GM21515 (cell line): ENCODE measurements around the gene CLEC16A.

Source experiments
- ATAC-seq: cut with Tn5 transposase; IDR thresholded peaks from one replicate; pipeline ENCODE4 v1.9.1; 2021; ENCODE audit not compliant: unreplicated experiment

The CLEC16A gene

GRCh38 chr16:11133344-11133943 lies 189.1 kb downstream of the CLEC16A start:
- no peak for ATAC-seq

- no peak for ATAC-seq
Measured at GRCh38 chr16:11134722-11135463, 190.5 kb downstream of the CLEC16A start.

- ATAC-seq = no peak
Measured at GRCh38 chr16:11135464-11135973, 191.2 kb downstream of the CLEC16A start.

GRCh38 chr16:11136600-11136999 lies 192.2 kb downstream of the CLEC16A start:
- ATAC-seq = no peak

- ATAC-seq = no peak
Measured at GRCh38 chr16:11138022-11138768, 193.8 kb downstream of the CLEC16A start.

- ATAC-seq = no peak
Measured at GRCh38 chr16:11138769-11139325, 194.5 kb downstream of the CLEC16A start.

- no peak for ATAC-seq
Measured at GRCh38 chr16:11139326-11140097, 195.1 kb downstream of the CLEC16A start.

GRCh38 chr16:11140098-11140375 lies 195.7 kb downstream of the CLEC16A start:
- ATAC-seq = no peak

GRCh38 chr16:11140466-11140865 lies 196.1 kb downstream of the CLEC16A start:
- ATAC-seq = no peak

- no peak for ATAC-seq
Measured at GRCh38 chr16:11140867-11141266, 196.5 kb downstream of the CLEC16A start.

GRCh38 chr16:11141409-11142260 lies 197.3 kb downstream of the CLEC16A start:
- no peak for ATAC-seq

- no peak for ATAC-seq
Measured at GRCh38 chr16:11142261-11142630, 197.9 kb downstream of the CLEC16A start.

GRCh38 chr16:11142951-11143350 lies 198.6 kb downstream of the CLEC16A start:
- ATAC-seq = no peak

- ATAC-seq = no peak
Measured at GRCh38 chr16:11143372-11144035, 199.1 kb downstream of the CLEC16A start.

GRCh38 chr16:11144122-11144521 lies 199.8 kb downstream of the CLEC16A start:
- no peak for ATAC-seq

- ATAC-seq = no peak
Measured at GRCh38 chr16:11145173-11145818, 200.9 kb downstream of the CLEC16A start.

GRCh38 chr16:11145819-11146211 lies 201.5 kb downstream of the CLEC16A start:
- ATAC-seq = no peak

- ATAC-seq = no peak
Measured at GRCh38 chr16:11147033-11147753, 202.8 kb downstream of the CLEC16A start.
